COLO668 (cell line): ENCODE data around the gene MLN.

ENCODE experiments used
- DNase-seq: peaks from one replicate; lab custom pipeline; 2025; ENCODE audit not compliant: unreplicated experiment; lab: John Stamatoyannopoulos, UW

The MLN gene, protein sequence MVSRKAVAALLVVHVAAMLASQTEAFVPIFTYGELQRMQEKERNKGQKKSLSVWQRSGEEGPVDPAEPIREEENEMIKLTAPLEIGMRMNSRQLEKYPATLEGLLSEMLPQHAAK

DNA sequence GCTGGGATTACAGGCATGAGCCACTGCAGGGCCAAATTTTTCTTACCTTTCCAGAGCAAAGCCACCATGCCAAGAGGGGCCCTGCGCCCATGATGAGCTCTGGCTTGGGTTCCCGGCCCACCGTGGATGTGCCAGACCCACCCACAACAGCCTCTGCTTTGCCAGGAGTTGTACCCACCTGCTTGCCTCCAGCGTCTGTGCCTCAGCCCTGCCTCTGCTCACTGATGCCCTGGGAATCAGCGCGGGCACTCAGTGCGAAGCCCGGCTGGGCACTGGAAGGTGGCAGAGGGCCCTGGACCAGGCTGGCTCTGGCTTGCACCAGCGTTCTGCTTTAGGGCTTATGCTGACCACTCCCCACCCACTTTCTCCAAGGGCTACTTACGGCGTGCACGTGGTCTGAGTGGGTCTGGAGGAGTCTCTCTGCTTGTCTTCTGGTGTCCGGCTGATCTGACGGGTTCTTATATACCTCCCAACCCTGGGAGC is at the start of gene MLN:
Gene MLN (minus strand): TSS at position 433 of the 483 bp plus-strand sequence. CDS start 2,840 bp downstream, outside the sequence.
- no peak for DNase-seq

DNA sequence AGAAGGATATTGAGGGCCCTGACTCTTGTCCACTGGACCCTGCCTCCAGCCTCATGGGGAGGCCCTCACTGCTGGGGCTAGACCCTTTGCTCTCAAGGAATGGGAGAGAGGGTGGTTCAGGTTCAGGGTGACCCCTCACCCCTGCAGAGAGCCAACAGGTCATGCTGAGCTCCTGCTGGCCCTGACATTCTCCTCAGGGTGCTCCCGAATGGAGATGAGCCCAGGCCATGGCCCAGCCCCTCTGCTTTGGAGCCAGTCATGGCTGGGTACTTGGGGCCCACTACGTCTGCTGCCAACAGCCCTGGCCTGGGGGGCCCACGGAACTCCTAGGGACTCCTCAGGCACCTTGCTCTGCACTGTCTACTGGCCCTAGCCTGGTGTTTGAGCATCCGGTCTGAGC is 49.2 kb upstream of the MLN start:
- DNase-seq = no peak

DNA sequence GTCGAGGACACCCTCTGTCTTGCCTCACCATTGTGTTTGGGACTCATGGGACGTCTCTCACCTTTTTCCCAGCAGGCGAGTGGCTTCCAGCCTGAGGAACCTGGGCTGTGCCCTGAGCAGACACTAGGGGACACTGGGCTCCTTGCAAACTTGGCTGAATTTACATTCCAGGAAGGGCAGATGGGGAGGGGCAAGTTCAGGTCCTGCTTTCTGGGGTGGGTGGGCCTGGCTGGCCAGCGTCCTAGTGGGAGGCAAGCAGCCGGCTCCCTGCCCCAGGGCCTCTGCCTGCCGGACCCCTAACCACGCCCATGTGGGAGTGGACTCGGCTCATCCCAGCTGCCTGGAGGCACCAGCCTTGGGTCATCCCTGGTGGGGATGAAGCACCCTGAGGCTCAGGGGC is 48.2 kb upstream of the MLN start:
- peak; percentile 7 for DNase-seq

DNA sequence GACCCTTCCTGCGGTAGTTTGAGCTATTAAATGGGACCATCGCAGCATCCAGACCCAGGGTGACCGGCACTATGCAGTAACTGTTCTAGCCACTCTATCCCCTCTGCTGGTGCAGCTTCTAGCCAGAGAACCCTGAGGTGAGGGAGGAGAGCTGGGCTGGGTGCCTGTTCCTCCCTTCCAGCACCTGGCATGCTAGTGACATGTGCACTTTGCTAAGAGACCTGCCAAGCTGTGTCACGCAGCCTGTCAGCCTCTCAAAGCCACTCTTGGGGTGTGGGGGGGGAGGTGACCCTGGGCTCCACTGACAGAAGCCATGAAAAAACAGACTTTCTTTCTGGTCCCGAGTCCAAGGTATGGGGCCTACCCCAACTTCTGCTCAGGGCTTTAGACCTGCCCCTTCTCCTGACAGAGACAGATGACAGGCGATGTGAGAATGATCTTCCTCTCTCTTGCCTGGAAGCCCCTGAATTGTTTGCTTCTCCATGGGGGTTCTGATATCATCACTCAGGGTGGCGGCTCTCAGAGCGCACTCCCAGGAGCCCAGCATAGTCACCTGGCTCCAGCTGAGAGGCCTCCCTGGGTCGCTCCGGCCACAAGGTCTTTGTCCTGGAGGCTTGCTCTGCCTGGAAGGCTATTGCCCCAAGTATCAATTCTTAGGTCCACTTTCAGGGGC is 47.2 kb upstream of the MLN start:
- DNase-seq = peak; percentile 48

DNA sequence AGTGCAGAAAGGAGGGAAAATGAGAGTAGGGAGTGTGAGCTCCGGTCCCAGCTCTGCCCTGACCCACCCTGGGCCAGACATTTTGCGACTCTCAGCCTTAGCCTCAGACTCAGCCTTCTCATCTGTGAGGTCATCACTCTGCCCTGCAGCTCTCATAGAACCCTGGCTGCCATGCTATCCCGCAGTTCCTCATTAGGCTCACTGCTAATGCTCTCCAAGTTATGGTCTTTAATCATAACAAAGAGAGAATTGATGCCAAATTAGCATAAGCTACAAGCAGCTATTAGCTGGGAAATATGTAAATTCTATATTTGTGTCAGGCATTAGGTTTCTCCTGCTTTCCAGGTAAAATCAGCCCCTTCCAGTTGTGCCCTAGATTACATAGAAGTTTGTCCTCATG is 46.5 kb upstream of the MLN start:
- DNase-seq = no peak

DNA sequence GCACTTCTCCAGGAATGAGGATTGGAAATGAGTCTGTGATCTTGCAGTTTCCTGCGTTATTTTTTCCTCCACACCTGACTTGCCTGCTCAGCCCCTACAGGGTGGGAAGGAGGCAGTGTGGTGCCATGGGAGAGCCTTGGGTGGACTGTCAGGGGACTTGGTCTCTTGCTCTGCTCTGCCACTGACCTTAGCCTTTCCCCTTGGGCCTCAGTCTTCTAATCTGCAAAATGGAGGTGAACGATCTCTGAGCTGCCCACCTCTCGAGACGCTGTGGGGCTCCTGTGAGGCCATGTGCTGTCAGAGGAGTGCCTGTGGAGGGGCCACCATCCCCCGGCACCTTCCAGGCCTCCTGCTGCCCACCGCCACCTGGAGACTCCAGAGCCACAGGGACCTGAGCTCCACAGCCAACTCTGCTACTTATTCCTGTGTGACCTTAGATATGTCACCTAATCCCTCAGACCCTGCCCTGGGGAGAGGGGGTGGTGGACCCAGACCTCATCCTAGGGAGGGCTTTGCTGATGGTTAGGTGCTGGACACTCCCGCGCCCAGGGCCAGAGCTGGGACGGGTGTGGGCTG is 45.8 kb upstream of the MLN start:
- DNase-seq = no peak

DNA sequence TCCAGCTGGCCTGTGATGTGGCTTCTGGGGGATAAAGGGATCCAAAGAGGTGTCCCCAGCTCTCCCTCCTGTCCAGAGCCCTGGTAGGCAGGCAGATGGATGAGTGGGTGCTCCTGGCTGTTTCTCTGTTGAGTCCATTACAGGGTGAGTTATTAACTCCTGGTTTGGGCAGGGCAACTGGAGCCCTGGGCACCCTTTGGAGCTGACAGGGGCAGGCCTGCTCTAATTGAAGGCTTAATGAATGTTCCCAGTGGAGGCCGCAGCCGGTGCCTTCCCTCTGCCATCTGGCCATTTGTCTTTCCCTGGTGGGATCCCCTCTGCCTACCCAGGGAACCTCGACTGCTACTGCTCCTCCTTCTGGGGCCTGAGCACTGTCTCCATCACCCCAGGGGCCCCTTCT is 44.7 kb upstream of the MLN start:
- no peak for DNase-seq

DNA sequence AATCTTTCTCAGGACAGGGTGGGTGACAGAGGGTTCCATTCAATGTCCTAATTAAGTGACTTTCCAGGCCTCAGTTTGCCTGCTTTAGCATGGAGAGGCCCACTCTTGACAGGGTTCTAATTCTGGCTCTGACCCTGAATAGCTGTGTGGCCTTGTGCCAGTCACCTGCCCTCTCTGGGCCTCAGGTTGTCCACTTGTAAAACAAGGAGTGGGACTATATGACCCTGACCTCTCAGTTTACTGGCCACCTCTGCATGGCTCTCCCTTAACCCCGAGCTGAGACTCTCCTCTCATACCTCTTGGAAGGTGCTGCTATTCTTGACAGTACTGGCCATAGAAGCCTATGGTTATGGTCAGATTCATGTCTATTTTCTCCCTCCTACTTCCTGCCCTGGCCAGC is 44.1 kb upstream of the MLN start:
- DNase-seq = no peak

DNA sequence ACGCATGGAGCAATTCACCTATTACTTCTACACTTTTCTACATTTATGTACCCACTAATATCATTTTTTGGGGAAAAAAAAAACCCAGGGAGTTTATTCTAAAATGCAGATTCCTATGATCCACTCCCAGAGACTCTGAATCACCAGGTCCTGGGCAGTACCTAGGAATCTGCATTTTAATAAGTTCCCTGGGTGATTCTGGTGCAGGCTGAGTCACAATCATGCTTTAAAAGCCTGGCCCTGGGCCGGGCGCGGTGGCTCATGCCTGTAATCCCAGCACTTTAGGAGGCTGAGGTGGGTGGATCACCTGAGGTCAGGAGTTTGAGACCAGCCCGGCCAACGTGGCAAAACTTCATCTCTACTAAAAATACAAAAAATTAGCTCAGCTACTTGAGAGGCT is 43.3 kb upstream of the MLN start:
- no peak for DNase-seq

DNA sequence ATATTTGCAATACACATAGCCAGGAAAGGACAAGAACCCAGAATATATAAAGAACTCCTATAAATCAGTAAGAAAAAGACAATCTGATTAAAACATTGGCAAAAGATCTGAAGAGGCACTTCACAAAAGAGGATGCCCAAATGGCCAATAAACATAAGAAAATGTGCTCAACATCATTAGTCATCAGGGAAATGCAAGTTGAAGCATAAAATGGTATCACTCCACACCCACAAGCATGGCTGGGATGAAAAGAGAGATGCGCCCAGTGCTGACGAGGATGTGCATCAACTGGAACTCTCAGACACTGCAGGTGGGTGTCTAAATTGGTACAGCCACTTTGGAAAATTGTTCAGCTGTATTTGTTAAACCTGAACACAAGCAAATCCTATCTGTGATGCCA is 42.4 kb upstream of the MLN start:
- DNase-seq = no peak

DNA sequence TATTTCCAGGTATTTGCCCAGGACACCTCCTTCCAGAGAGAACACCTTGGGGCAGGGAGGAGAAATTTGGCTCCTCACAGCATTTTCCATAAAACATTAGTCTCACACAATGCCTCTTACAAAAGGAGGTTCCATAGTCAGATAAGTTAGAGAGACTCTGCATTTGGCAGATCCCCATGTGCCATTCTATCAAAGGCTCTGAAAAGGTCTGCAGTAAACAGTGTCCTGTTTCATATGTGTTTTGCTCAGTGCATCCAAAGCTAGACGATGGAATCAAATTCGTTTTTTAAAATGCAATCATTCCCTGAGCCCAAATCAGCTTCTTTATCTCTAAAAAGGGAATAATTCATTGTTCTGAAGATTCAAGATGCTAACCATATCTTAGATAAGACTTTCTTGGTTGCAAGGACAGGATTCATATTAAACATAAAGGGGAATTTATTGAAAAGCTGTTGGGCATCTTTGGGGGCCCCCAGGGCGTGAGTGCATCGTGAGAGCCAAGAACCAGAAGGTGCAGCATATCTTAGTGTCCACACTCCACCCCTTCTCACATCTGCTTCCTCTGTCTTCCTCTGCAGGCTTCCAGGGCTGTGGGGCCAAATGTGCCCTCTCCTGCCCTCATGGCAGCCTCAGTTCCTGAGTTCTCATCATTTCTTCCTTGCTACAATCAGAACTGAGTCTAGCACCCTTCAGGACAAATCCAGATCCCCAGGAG is 41.4 kb upstream of the MLN start:
- DNase-seq = no peak

DNA sequence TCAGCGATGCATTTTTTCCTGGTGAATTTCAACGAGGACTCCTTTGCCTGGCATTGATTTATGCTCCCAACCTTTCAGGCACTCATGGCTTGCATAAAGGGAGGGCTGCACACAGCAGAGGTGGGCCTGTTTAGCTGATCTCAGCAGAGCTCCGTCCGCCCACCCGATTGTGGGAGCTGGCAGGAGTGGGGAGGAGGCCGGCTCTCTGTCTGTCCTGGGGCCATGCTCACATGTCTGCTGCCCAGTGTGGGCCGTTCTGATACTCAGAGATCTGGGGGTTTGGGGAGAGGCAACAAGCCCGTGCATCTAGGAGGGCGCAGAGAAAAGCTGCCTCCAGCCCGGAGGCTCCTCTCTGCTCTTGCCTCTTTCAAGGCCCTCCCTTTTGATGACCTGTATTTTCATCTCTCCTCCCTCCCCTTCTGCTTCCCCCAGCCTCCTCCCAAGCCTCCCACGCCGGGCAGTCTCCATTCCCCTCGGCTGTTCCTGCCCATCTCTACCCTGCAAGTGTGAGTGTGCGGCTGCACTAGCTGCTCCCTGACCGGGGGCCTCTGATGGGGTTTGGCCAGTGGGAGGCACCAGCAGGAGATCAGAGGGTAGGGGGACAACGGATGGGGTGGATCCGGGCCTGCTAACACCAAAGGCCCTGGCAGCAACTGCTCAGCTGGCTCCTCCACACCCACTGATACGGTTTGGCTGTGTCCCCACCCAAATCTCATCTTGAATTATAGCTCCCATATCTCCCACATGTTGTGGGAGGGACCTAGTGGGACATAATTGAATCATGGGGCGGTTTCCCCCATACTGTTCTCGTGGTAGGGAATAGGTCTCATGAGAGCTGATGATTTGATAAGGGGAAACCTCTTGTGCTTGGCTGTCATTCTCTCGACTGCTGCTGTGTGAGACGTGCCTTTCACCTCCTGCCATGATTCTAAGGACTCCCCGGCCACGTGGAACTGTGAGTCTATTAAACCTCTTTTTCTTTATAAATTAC is 39.6 kb upstream of the MLN start:
- DNase-seq = no peak

DNA sequence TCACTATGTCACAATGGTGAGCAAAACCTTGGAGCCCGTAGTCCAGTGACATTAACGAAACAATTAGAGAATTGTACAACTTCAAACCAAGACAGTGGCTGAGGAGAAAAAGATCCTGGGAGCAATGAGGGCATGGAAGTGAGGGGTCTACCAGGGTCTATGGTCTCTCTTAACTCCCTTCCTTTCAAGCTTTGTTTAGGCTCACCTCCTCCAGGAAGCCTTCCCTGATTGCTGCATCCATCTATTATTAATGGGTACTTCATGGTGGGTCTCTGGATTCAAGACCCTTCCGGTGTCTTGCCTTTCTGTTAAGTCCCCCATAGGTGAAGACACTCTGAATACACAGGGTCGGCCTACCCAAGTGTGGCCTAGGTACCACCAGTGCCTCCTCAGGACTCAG is 38.1 kb upstream of the MLN start:
- no peak for DNase-seq

DNA sequence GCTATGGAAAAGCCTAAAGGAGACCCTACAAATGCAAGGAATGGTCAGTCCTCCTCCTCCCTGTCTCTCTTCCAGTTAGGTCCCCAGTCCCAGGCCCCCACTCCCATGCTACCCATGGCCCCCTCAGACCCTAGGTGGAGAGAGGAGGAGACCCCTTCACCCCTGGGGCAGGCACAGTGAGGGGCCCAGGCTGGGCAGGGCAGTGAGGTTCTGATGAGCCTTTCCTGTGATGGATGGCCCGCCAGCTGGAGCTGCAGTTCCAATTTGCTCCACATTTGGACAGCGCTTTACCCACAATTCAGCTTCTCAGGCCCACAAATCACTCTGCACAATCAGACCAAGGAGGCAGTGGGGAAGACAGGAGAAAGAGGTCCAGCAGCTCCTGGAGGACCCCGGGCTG is 37.3 kb upstream of the MLN start:
- no peak for DNase-seq

DNA sequence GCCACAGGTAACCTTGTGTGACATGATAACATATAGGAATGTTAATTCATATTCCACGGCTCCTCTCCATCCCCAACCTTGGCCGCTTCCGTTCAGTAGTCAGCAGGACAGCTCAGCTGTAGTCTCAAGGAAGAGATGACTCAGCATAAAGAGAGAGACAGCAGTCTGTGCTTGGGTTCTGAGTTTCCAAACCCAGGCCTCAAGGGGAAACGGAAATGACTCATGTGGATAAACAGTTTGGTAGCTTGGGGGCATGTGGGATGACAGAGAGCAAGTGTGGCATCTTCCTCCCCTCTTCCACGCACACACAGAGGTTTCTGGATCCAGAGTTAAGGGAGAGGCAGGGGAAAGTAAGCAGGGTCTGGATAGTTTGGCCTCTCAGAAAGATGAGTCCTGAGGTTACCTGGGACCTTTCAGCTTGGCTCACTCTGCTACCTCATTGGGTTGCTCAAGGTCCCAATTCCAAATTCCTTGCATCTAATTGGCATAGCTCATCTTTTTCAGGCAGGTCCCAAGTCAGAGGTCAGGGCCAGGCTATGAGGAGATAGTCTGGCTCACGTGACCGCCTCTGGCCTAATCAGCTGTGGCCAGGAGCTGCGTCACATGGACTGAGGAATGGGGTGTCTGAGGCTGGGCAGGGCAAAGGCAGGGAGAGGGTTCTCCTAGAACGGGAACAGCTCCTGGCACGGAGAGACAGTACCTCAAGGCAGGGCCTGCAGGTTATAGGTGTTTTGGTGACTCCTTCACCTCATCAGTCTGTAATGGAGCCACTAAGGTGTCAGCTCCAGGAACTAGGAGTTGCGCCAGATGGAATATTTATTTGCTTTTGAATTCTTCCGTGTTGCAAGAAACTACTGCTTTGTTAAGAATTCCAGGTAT is 36.5 kb upstream of the MLN start:
- peak; percentile 60 for DNase-seq

DNA sequence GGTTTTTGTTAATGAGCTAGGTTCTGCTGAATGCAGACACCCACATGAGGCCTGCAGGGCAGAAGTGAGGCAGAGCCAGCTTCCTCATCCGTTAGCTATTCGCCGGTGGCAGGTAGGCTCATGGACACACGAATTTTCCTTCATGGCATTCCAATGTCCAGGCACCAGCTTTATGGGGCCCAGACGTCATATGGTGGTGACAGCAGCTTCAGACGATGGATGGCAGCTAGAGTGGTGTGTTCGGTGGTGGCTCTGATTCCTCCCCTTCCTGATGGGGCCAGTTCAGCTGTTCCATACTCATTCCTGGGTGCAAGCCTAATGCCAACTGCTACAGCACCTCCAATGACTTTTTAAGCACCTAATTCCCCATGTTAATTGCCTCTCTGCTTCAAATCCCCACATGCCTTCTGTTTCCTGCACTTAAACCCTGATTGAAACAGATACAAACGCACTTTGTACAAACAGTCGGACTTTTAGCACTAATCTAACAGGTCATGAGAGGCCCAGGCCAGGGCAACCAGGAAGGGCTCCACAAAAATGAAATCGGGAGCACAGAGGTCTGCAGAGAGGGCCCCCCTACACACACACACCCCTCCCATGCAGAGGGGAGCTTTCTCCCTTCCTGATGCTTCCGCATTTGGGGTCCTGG is 35.7 kb upstream of the MLN start:
- DNase-seq = peak; percentile 29

DNA sequence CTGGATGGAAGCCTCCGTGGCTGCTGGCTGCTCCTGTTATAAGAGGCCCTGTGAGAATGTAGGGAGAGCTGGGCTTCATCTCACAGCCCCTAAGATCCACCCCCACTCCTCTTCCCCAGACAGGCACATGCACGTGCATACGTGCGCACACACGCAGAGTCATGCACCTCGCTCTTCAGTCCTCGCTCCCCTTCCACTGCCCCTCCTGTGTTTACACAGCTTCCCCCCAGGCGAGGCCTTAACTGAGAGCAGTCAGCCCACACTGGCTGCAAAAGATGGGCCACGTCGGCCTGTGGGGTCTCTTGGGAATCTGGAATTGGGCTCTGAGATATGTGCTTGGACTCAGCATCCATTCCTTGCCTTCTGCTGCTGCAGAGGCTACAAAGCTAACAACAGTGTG is 35.2 kb upstream of the MLN start:
- DNase-seq = no peak

DNA sequence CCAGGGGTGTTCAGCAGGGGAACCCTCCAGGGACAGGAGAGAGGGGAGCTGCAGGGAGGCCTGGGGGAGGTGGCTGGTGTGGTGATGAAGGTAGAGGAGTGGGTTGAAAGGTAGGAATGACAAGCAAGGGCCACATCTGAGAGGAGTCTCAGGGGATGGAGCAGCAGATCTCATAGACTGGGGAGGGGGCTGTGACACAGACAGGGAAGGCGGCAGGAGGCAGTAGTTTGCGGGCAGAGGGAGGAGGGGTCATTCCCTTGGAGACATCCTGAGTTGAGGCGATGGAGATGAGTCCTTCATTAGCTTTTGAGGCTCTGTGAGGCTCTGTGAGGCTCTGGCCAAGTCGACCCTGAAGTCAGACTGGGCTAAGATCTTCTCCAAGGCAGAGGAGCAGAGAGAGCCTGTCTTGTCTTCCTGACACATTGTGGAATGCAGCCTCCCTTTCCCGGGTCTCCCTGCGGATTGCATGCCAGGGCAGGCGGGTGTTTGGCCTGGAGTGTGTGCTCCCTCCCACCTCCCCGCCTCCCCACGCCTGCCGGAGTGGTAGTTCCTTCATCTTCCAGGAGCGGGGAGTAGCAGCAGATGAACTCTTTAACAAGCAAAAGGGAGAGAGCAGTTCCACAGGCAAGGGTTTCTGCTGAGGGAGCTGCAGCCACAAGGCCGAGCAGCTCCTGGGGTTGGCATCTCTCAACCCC is 34.3 kb upstream of the MLN start:
- DNase-seq = no peak
